Astrocyte (in vitro differentiated cells and primary cell): ENCODE data around the gene ADAMTS9.

Source experiments
- CTCF ChIP-seq: IDR thresholded peaks from 2 replicates; pipeline ENCODE4 v1.5.1; 2011; ENCODE audit warnings: low read depth, mild to moderate bottlenecking, inconsistent platforms, low read length, moderate library complexity; ENCODE audit not compliant: insufficient read depth
- EZH2 ChIP-seq: IDR thresholded peaks from 2 replicates; pipeline ENCODE4 v1.6.1; 2012; ENCODE audit warnings: mild to moderate bottlenecking, low read length, inconsistent platforms; ENCODE audit not compliant: insufficient read depth

DNA sequence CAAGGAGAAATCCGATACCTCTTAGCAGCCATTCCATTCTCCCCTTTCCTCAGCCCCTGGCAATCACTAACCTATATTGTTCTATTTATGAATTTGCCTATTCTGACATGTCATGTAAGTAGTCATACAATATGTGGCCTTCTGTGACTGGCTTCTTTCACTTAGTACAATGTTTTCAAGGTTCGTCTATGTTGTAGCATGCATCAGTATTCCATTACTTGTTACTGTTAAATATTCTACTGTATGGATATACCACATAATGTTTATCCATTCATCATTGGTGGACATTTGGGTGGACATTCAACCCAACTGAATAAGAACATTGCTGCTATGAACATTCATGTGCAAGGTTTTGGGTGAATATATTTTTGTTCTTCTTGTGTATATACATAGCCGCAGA is 23.4 kb downstream of the ADAMTS9 start:
- TF ChIP-seq EZH2 (no peak), CTCF (no peak)
